ENCODE data around the gene KCNN3.

Gene KCNN3

DNA sequence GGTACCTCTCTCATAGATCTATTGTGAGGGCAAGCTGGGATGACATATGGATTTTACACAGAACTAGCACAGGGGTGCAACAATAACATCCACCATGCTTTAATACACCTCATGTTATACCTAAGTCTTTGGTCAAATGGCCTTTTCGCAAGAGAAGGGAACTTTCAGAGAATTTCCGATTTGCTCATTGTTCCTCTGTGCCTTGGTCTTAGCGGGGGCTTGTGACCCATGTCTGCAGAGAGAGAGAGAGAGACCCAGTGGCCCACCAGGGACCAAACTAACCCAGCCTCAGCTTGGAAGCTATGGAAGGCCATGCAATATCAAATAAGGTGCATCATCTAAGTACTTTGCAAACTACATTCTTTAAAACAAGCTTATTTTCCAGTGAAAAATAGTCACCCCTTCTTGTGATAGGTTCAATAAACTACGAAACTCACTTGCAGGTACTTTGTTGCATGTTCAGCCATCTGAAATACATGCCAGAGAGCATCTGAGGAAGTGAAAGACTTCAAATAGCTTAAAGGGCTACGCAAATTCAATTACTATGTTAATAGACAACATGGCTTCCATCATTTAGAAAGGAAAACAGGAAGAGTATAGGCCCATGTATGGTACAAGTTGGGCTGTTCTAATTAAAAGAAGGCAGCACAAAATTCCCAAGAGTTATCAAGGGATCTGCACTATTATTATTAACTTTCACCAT lies 100.7 kb downstream of the KCNN3 start:
- no peak overlapping the region for H3K4me3 ChIP-seq (replicated peaks in 1 of 2; ENCODE audit: low read depth in 2 of 2, low read length in 2 of 2)
- TF ChIP-seq, protein P1, sequence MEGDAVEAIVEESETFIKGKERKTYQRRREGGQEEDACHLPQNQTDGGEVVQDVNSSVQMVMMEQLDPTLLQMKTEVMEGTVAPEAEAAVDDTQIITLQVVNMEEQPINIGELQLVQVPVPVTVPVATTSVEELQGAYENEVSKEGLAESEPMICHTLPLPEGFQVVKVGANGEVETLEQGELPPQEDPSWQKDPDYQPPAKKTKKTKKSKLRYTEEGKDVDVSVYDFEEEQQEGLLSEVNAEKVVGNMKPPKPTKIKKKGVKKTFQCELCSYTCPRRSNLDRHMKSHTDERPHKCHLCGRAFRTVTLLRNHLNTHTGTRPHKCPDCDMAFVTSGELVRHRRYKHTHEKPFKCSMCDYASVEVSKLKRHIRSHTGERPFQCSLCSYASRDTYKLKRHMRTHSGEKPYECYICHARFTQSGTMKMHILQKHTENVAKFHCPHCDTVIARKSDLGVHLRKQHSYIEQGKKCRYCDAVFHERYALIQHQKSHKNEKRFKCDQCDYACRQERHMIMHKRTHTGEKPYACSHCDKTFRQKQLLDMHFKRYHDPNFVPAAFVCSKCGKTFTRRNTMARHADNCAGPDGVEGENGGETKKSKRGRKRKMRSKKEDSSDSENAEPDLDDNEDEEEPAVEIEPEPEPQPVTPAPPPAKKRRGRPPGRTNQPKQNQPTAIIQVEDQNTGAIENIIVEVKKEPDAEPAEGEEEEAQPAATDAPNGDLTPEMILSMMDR (IDR thresholded peaks at IDR 0.05; ENCODE audit: low read depth, low read length), result no peak
- DNase-seq (ENCODE audit: low read depth in 2 of 2), result no peak

DNA sequence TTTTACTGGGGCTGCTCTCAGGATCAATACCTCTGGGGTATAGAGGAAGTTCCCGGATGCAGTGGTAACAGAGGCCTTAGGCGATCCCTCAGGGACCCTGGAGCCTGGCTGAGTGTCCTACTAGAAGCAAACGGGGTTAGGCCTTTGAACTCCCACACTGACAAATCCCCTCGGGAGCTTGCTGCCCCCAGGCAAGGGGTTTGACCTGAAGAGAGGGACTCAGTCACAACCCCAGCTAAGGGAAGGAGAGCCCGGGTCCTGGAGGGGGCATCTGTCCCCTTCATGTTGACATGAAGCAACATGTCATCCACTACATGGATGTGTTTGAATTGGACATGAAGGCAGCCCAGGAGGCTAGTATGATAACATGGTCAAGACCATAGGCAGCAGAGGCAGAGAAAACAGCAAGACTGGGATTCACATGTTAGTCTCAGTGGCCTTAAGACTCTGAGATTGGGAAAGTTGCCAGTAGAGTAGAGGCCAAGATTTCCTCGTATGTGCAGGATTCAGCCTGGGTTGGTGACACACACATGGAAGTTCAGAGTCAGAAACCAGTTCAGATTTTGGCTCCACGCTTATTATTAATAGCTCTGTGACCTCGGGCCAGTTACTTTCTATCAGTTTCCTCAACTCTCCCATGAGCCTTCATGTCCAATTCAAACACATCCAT lies 101.5 kb downstream of the KCNN3 start:
- DNase-seq (ENCODE audit: low read depth in 2 of 2), result peak; percentile 27 to 32
- TF ChIP-seq, protein P1 (IDR thresholded peaks at IDR 0.05; ENCODE audit: low read depth, low read length), result no peak
- no peak overlapping the region for H3K4me3 ChIP-seq (replicated peaks in 1 of 2; ENCODE audit: low read depth in 2 of 2, low read length in 2 of 2)

DNA sequence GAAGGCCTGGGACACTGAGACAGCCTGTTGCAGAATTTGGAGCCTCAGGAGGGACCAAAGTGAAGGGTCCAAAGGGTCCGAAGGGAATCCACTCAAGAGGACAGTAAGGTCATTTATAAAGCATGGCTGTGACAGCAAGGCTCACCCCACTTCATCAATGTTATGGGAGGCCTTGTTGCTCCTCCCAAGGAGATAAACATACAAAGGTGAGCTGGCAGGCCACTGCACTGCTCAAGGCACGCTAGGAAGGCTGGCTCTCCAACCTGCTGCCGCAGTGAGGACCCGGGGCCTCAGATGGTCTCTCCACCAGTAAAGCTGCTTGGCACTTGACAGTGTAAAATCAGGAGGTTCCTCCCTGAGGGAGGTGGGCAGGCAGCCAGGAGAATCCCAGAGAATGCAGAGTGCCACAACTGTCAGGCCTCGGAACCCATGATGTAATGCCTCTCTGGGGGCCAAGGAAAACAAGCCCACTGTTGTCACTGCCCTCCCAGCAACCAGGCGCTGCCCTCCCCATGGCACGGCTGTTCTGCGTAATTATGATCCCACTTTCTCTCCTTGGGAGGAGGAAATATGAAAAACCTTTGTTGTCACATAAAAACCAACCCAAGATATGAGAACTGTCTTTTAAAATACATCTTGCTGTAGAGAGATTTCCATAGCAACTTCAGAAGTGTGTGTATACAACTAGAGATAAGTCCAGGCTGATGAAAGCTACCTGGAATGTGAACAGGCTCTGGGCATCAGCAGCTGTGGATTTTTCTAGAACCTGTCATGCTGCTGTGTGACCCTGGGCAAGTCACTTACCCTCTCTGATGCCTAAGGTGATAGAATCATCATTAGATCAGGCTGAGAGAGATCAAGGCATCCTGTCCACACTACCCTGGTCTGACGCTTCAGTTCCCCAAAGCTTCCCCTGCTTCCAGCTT lies 102.5 kb downstream of the KCNN3 start:
- no peak overlapping the region for H3K4me3 ChIP-seq (replicated peaks in 1 of 2; ENCODE audit: low read depth in 2 of 2, low read length in 2 of 2)
- DNase-seq (ENCODE audit: low read depth in 2 of 2), result peak; percentile 56 to 64
- TF ChIP-seq, protein P1 (IDR thresholded peaks at IDR 0.05; ENCODE audit: low read depth, low read length), result no peak

DNA sequence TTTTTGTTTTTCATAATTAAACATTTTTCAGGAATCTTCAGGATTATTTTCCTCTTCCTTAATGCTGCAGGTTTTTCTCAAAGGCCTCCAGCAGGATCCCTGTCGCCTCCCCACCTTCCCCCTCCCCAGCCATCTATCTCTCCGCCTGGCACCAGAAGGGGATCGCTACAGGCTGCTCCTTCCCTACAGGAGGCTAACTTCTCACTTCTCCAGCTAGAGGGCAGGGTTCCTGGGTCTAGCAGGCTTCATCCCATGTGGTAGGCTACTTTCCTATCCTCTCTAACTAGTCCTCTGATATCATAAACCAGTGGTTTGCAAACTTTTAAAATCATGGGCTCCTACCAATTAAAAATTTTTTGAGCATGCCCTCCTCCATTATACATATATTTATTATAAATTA lies 104.1 kb downstream of the KCNN3 start:
- no peak overlapping the region for H3K4me3 ChIP-seq (replicated peaks in 1 of 2; ENCODE audit: low read depth in 2 of 2, low read length in 2 of 2)
- TF ChIP-seq, protein P1 (IDR thresholded peaks at IDR 0.05; ENCODE audit: low read depth, low read length), result peak; percentile 34
- peak; percentile 40 to 41 for DNase-seq (ENCODE audit: low read depth in 2 of 2)

DNA sequence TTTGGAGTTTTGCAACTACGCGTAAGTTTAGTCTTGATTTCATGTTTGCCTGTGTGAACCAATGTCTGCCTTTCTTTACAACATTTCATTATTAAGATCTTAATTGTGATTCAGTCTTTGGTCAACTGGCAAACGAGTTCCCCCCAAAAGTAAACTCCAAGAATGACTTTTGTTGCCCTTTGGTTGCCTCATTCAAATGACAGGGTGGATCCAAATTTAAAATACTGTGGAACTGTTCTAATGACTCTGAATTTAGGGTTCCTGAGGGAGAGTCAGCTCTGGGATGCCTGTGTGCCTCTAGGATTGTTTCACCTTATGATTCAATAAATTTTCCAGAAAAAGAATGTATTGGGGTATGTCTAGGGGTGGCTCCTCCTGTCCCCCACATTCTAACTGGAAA lies 105.3 kb downstream of the KCNN3 start:
- H3K4me3 ChIP-seq (replicated peaks in 1 of 2; ENCODE audit: low read depth in 2 of 2, low read length in 2 of 2), result no peak overlapping the region
- DNase-seq (ENCODE audit: low read depth in 2 of 2), result no peak
- TF ChIP-seq, protein P1 (IDR thresholded peaks at IDR 0.05; ENCODE audit: low read depth, low read length), result no peak

DNA sequence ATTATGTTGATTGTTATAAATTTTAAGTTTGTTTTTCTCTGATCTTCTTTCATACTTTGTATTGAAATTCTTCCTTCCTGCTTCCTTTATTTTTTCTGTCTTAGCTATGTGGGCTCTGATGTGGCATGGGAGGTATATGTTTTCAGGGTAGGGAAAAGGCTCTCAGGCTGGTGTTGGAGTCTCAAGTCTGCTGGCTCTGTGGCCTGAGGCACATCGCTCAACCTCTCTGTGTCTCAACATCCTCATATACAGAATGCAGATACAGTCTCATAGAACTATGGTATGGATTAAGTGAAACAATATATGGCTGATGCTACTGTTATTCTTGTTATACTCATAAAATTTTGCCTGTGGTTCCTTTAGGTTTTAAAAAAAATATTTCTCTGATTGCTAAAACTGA lies 105.9 kb downstream of the KCNN3 start:
- TF ChIP-seq, protein P1 (IDR thresholded peaks at IDR 0.05; ENCODE audit: low read depth, low read length), result no peak

More for the DNA sequence above, 105.9 kb downstream of the KCNN3 start:
- no peak for DNase-seq (ENCODE audit: low read depth in 2 of 2)
- no peak overlapping the region for H3K4me3 ChIP-seq (replicated peaks in 1 of 2; ENCODE audit: low read depth in 2 of 2, low read length in 2 of 2)
